GM10248 (cell line): ENCODE results near the gene TPX2.

Experiments
- CTCF ChIA-PET: fragments of 300-600 bp; sonication (Branson Sonifier 250); formaldehyde crosslinking; extraction: SDS; loops from one replicate; lab custom pipeline; 2021; ENCODE audit warnings: antibody characterized with exemption; lab: Yijun Ruan, JAX
- POLR2A ChIA-PET: fragments of 350-650 bp; sonication (Branson Sonifier 250); formaldehyde crosslinking; extraction: SDS; loops from one replicate; lab custom pipeline; 2020; ENCODE audit warnings: antibody characterized with exemption; lab: Yijun Ruan, JAX
- DNase-seq: peaks from one replicate; pipeline ENCODE4 v3.0.0; 2012; ENCODE audit errors: extremely low spot score
- CTCF ChIP-seq: IDR thresholded peaks from 2 replicates; pipeline ENCODE4 v1.5.1; 2012; ENCODE audit warnings: mild to moderate bottlenecking, low read depth; ENCODE audit errors: extremely low read depth, missing control alignments, control extremely low read depth

The TPX2 gene

GRCh38 chr20:31747640-31748039, 8.6 kb downstream of the TPX2 start:
- POLR2A ChIA-PET, result interaction anchor here (0.7 kb wide), 1 partner anchor 1919 kb away, joined by 11 read pairs; the partner anchor contains the start of gene ACTL10
- TF ChIP-seq CTCF, result no peak
- CTCF ChIA-PET, result interaction anchor here (0.9 to 6.2 kb wide), 7 partner anchors 12 to 135 kb away, joined by 3 to 32 read pairs (median 4); no protein-coding TSS in a partner anchor
- DNase-seq, result no peak

- ChIA-PET POLR2A (no interaction called here), CTCF (interaction anchor here (1.0 to 6.2 kb wide), 6 partner anchors 10 to 282 kb away, joined by 3 to 32 read pairs (median 4); no protein-coding TSS in a partner anchor)
- no peak for TF ChIP-seq CTCF
- DNase-seq, result no peak
These were observed 10.1 kb downstream of the TPX2 start for GRCh38 chr20:31749223-31749622.

GRCh38 chr20:31751126-31751525, 12.0 kb downstream of the TPX2 start:
- POLR2A ChIA-PET, result no interaction called here
- no peak for TF ChIP-seq CTCF
- no peak for DNase-seq
- CTCF ChIA-PET, result interaction anchor here (1.0 to 6.2 kb wide), 4 partner anchors 8 to 117 kb away, joined by 3 to 32 read pairs (median 19); no protein-coding TSS in a partner anchor

GRCh38 chr20:31757254-31757653, 18.2 kb downstream of the TPX2 start:
- POLR2A ChIA-PET, result no interaction called here
- DNase-seq, result no peak
- TF ChIP-seq CTCF, result no peak
- CTCF ChIA-PET, result interaction anchor here (4.9 kb wide), 1 partner anchor 9 kb away, joined by 32 read pairs; no protein-coding TSS in a partner anchor

GRCh38 chr20:31758521-31758920, 19.4 kb downstream of the TPX2 start:
- CTCF ChIA-PET, result interaction anchor here (4.9 kb wide), 1 partner anchor 11 kb away, joined by 32 read pairs; no protein-coding TSS in a partner anchor
- DNase-seq, result no peak
- POLR2A ChIA-PET, result no interaction called here
- TF ChIP-seq CTCF, result no peak

- ChIA-PET CTCF (interaction anchor here (4.9 kb wide), 1 partner anchor 11 kb away, joined by 32 read pairs; no protein-coding TSS in a partner anchor), POLR2A (no interaction called here)
- DNase-seq, result no peak
- TF ChIP-seq CTCF, result no peak
These were observed 19.9 kb downstream of the TPX2 start for GRCh38 chr20:31758991-31759390.
